HG02885 (cell line): ENCODE results near the gene ZNF747.
"Not testable (repeated sequence)": the region's sequence is repeated elsewhere in the genome, so short reads cannot be mapped to it uniquely, and the experiment has no call there.

Experiments
- ATAC-seq: cut with Tn5 transposase; IDR thresholded peaks from one replicate; pipeline ENCODE4 v1.9.1; 2021; ENCODE audit warnings: mild to moderate bottlenecking; ENCODE audit not compliant: unreplicated experiment, poor library complexity

Gene ZNF747

DNA sequence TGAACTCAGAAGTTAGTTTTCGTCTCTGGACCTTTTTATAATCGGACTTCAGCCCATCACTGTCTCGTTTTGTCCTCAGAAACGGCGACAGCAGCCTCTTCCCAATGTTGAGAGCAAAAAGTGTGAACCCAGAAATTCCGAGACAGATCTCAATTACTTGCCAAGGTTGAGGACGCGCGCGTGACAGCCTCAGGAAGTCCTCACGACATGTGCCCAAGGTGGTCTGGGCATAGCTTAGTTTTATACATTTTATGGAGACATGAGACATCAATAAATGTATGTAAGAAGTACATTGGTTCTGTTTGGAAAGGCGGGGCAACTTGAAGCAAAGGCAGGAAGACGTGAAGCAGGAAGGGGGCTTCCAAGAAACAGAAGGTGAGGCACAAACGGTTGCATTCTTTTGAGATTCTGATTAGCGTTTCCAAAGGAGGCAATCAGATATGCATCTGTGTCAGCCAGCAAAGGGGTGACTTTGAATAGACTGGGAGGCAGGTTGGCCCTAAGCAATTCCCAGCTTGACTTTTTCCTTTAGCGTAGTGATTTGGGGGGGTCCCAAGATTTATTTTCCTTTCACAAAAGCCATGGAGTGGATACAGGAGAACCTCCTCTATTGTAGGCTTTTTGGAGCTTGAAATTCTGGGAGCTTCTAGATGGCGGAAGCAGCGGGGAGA lies 583 bp upstream of the ZNF747 start:
- ATAC-seq, result peak; percentile 10

DNA sequence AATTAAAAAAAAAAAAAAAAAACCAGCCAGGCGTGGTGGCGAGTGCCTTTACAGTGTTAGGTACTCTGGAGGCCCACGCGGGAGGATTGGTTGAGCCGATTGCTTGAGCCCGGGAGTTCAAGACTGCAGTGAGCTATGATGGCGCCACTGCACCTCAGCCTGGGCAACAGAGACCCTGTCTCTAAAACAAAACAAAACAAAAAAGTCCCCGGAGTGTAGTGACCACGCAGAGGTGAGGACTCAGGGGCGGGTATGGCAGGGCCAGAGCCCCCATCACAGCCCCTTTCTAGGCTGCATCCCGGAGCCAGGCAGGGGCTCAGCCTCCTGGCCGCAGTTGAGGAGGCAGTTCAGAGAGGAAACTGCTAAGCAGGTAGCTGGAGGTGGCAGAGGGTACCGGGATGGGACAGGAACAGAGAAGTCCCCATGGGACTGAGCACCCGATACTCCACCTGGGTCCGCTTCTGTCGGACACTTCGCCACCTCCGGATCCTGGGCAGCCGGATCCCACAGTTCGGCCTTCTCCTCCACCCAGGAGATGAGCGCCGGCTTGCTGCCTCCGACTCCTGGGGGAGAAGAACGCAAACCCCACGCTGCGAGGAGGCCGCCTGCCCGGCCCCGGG lies 800 bp downstream of the ZNF747 start:
- peak; percentile 24 for ATAC-seq

DNA sequence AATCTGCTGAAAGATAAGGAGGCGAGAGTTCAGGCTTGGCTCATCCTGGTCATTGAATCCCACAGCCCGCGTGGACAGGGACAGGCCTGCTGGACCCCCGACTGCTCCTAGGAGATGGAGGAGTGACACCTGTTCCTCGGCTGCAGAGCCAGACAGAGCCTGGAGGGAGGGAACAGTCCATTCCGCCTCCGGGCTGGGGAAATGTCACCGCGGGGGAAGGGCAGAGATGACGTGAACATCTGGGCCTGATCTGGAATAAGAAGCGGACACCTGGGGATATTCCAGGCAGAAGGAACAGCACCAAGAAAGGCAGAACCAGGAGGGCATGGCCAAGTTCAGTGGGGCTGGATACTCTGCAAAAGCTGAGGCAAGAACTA lies 1.5 kb downstream of the ZNF747 start:
- no peak for ATAC-seq

DNA sequence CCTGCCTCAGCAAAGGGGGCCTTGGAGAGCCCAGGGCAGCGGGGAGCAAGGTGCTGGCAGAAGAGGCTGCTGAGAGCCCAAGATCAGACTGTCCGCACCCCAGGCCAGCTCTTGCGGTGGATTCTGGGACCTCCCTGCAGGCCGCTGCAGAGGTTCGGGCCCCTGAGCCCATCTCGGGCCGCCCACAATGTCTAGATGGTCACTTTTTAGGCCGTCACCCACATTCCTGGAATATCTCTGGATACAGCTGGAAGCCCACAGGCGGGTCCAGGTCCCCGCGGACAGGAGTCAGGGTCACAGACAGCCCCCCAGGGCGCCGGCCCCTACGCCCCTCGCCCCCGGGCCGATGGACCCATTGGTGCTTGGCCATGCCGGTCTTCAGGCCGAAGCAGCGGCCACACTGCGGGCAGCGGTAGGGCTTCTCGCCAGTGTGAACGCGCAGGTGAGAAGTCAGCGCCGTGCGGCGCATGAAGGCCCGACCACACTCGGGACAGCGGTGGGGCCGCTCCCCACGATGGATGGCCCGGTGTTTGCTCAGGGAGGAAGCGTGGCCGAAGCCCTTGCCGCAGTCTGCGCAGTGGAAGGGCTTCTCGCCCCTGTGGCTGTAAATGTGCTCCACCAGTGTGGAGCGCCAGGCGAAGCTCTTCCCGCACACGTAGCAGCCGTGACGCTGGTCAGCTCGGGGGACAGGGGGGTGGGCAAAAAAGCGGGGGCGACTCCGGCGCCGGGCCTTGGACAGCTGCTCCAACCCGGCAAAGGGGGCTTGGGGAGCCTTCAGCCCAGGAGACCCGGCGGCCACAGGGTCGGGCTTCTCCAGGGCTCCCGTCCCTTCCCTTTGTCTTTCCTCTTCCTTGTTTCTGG lies 2.1 kb downstream of the ZNF747 start:
- ATAC-seq, result no peak

DNA sequence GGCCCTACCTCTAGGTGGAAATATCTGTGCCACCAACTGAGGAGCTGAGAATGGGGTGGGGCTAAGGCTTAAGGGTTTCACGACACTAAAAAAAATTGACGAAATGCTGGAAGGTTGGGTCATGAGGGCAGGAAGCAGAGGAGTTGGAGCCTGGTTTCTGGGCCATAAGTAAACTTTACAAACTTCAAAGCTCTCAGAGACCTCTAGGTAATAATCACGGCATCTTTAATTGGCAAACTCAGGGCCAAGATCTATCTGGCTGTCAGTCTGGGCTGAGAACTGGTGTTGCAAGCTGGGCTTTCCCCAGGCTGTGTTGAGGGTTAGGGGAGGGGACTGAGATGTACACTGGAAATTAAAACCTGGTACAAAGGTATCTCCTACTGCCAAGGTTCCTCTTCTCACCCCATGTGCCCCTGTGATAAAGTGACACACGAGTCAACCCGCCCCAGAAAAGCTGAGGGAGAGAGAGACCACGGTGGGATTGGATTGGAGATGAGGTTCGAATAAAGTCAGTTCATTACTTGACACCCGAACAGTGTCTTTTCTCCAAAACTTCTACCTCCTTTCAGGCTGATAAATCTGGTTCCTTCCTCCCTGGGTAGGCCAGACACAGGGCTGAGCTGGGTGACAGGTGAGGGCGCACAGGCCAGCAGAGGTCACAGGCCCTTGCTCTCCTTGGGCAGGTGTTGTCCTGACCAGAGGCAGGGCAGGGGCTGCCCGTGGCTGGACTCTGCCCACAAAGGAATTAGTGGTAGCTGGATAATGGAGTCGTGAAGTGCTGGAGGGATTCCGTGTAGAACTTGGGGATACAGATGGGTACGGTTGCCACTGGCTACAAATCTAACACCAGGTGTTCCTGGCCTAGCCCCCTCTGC lies 4.3 kb downstream of the ZNF747 start:
- ATAC-seq, result no peak

DNA sequence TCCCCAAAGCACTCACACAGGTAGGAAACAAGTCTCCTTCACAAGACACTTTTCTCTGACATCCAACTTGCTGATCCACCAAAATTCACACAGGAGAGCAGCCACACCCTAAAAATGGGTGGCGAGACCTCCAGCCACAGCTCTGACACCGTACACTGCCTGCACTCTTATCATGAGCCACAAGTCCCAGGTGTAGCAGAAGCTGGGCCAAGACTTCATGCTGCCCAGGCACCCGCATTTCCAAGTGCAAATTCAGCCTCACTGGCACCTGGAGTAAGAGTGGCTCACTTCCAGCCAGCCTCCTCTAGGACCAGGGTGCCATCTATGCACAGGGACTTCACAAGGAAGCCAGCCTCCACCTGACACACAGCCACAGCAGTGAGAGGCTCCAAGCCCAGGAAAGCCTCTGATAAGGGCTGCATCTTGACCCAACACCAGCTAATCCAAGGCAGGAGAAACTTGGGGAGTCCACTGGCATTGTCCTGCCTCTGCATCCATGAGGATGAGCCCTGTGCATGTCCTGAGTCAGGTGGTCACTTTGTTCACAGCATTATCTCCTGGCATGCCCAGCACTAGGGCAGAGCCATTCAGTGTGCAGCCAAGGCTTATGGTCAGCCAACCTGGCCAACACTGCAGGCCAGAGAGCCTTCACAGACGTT lies 5.7 kb downstream of the ZNF747 start:
- no peak for ATAC-seq

DNA sequence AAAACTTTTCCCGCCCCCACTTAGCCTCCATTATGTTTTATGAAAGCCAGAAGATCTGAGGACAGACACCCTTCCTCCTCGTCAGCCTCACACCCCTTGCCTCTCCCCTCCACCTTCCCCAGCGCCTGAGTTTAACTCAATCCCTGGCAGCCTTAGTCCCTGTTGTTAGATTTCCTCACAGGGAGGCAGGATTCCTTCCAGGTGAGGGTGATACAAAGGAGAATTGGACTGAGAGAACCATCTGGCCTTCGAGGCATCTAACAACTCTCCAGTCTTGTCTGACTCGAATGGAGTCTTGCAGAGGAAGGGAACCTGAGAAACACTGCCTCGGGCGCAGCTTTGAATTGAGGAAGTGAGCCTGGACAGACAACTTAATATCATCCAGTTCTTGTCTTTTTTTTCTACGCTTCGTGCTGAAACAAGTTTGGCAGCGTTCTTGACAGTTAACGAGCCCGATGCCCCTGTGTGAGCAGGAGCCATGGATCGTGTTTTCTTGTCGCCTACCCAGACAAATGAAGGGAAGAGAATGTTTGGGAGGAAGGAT lies 7.0 kb downstream of the ZNF747 start:
- ATAC-seq, result no peak

DNA sequence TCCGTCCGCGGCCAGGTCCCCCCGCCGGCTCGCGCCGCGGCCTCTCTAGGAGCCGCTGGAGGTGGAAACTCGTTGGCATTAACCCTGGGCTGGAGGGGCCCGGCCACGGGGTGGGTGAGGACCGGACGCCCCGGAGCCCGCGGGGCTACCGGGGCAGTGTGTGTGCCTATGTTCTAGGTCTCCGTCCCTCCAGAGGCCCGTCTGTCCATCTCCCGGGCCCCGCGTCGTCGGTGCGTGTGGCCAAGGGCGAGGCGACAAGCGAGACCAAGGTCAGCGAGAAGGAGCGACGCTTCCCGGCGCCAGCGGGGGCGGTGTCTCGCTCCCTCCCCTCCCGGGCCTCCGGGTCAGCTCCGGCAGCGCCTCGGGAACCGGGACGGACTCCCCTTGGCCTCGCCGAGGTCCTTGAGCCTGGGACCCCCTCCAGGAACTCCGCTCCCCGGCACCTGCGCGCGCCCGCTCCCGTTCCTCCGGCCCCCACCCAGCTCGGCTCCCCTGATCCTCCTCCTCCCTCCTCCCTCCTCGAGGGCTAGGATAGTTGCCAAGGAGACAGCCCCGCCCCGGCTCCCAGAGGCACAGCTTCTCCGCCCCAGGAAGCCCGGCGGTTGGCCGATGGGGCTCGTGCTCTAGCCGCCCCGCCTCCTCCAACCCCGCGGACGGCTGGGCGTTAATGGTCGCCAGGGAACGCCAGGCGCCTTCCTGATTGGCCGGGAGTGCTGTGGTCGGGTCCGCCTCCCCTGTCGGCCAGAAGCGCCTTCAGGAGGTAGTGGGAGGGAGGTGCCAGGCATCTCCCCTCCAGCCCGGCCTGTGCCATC lies 7.6 kb downstream of the ZNF747 start:
- ATAC-seq, result peak; percentile 82

DNA sequence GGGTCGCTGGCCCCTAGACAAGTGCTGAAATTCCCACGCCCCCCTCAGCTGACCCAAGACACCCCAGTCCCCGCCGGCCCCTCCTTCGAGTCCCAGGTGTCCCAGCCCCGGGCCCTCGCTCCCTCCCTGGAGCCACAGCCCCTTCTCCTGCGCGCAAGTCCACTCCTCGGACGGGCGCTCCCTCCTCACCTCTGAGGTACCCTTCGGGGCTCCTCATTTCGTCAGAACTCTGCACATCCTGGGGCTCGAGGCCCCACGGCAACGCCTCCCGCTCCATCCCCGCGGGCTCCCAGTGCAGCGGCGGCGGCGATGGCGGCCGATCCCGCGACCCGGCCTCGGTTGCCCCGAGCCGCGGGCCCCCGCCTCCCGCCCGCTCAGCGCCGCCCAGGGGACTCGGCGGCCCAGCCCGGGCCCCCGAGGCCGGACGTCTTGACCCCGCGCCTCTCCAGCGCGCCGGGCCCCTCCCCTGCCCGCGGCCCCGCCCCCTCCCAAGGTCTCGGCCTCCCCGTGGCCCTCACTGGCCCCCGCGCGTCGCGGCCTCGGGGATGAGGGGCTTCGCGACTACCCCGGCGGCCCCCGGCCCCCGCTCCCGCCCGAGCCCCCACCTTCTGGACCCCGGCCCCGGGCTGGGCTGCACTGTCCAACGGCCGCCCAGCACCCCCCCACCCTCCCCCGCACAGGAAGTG lies 8.4 kb downstream of the ZNF747 start, which contains the start of gene ZNF768:
Gene ZNF768, minus strand, starts transcription at position 430 of the 686 bp plus-strand sequence. Its CDS starts 153 bp downstream, at position 277.
- peak; percentile 30 for ATAC-seq

DNA sequence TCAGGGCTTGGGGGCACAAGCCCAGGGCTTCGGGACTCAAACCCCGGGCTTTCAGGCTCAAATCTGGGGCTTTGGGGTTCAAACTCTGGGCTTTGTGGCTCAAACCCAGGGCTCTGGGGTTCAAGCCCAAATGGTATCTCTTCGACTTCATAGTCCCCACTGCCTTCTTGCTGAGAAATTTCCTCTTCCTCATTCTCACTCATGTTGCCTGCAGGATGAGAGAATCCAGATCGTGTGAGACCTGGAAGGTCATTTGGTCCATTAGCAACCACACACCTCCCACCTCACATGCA lies 8.9 kb downstream of the ZNF747 start:
- no peak for ATAC-seq

DNA sequence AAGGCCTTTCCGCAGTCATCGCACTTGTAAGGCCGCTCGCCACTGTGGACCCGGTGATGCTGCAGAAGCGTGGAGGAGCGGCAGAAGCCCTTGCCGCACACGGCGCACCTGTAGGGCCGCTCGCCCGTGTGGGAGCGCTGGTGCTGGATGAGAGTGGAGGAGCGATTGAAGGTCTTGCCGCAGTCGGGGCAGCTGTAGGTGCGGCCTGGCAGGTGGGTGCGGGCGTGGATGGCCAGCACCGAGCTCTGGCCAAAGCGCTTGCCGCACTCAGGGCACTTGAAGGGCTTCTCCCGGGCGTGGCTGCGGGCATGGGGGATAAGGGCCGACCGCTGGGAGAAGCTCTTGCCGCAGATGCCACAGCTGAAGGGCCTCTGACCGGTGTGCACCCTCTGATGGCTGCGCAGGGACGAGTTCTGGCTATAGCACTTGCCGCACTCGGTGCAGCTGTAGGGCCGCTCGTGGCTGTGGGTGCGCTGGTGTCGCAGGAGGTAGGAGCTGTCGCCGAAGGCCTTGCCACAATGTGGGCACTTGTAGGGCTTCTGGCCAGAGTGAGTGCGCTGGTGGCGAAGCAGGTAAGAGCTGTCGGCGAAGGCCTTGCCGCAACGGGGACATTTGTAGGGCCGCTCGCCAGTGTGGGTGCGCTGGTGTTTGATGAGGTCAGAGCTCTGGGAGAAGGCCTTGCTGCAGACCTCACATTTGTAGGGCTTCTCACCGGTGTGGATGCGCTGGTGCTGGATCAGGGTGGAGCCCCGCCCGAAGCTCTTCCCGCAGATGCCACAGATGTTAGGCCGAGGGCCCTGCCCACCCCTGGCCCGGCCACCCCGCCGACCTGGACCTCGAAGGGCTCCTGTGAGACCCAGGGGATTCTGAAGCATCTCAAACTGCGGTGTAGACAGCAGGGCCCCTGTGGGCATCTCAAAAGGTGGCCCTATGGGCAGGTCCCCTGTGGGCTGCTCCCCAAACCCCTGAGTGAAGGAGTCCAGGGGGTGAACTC lies 9.8 kb downstream of the ZNF747 start:
- ATAC-seq, result no peak

DNA sequence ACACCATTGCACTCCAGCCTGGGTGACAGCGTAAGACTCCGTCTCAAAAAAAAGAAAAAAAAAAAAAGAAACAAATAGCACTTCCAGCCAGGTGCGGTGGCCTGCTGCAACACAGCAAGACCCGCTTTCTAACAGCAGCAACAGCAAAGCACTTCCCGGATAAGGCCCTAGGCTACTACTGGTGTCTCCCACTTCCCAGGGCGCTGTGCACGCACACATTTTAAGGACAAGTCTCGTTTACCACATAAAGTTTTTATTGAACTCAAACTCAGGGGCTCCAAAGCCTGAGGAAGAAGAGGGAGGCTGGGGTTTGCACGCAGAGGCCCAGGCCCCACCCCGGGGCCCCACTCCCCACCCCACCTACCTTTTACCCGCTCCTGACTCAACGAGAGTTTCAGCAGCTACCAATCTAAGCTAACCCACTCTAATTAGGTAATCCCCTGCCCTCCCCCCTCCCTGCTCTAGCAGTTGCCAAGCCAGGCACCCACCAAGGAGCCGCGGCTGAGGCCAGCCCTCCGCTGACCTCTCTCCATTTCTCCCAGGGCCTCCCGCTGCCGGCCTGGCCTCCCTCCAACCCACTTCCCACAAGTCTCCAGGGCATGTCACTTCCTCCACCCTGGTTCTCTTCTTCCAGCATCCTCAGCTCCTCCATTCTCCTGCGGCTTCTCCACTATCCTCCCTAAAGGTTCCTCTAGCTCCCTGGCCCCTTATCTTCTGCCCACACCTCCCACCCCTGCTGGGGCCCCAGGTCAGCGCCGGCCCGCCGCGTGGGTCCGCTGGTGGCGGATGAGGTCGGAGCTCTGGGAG lies 10.7 kb downstream of the ZNF747 start:
- no peak for ATAC-seq

DNA sequence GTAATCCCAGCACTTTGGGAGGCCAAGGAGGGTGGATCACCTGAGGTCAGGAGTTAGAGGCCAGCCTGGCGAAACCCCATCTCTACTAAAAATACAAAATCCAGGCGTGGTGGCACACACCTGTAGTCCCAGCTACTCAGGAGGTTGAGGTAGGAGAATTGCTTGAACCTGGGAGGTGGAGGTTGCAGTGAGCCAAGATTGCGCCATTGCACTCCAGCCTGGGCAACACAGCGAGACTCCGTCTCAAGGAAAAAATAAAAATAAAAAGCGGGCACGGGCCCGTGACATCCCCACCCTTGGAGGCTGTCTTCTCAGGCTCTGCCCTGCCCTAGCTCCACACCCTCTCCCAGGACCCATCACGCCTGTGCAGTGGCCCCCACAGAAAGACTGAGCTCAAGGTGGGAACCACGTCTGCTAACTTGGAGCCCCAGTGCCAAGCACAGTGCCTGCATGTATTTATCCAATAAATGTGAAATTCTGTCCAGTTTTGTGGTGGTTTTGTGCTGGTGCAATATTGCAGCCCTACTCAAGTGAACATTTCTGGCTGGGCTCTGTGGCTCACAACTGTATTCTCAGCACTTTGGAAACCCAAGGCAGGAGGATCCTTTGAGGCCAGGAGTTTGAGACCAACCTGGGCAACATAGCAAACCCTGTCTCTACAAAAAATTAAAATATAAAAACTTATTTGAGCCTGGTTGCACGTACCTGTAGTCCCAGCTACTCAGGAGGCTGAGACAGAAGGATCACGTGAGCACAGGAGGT lies 11.8 kb downstream of the ZNF747 start:
- not testable (repeated sequence) for ATAC-seq

DNA sequence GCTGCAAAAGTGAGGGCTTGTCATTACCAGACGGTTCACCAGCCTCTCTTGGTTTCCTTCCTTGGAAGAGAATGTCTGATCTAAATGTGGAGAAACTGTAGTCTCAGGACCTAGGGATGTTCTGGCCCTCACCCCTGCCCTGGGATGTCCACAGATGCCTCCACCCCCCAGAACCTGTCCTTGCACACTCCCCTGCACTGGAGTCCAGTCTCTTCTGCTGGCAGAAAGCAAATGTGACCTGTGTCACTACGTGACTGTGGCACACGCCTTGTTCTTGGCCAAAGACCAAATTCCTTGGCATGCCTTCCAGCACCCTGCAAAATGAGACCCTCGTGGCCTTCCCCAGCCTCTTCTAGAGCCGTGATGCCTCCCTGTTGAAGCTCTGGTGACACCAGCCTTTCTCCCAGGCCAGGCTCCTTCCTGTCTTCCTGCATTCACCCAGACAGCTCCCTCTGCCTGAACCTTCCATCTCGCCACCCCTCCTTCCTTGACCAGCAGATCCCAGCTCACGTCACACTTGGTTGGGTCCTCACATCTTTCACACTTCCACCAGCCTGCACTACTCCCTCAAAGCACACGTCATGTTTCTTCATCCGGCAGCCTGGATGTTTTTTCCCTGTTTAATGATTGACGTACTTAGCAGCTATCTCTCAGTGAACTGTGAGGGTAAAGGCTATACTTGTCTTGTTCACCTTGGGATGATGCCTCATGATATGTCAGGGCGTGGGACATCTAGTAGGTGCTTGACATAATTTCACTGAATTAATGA lies 12.6 kb downstream of the ZNF747 start:
- ATAC-seq, result no peak

DNA sequence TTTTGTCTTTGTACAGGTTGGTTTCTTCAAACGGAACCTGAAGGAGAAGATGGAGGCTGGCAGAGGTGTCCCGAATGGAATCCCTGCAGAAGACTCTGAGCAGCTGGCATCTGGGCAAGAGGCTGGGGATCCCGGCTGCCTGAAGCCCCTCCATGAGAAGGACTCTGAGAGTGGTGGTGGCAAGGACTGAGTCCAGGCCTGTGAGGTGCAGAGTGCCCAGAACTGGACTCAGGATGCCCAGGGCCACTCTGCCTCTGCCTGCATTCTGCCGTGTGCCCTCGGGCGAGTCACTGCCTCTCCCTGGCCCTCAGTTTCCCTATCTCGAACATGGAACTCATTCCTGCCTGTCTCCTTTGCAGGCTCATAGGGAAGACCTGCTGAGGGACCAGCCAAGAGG lies 13.2 kb downstream of the ZNF747 start:
- no peak for ATAC-seq
